Gastrocnemius medialis (tissue), 4 donors: ENCODE measurements around the gene AOC1.

Experiments used
- CTCF ChIP-seq, 5 experiments: fragments of 450-650 bp in 3 of 5; fragments of 200-600 bp in 2 of 5; sonication (generic) in 2 of 5; IDR thresholded peaks in 4 of 5; conservative IDR thresholded peaks in 1 of 5; 1 replicate in 4 of 5; 2 replicates in 1 of 5; pipeline ENCODE4 v1.5.1; 2016 to 2019; ENCODE audit warnings: antibody characterized with exemption in 5 of 5, mild to moderate bottlenecking in 3 of 5, moderate library complexity in 3 of 5
- POLR2A ChIP-seq, 2 donors: fragments of 450-650 bp; IDR thresholded peaks; one replicate each; pipeline ENCODE4 v1.6.1; 2017; ENCODE audit warnings: antibody characterized with exemption in 2 of 2, mild to moderate bottlenecking in 2 of 2, moderate library complexity in 2 of 2

GRCh38 chr7:150890853-150891584, 38.7 kb downstream of the AOC1 start:
- TF ChIP-seq CTCF (IDR thresholded peaks at IDR 0.05 in 4 of 5, conservative IDR thresholded peaks at IDR 0.05 in 1 of 5) (no peak), POLR2A (IDR thresholded peaks at IDR 0.05) (no peak)
